Measurements from ENCODE around the gene GPR157.

DNA sequence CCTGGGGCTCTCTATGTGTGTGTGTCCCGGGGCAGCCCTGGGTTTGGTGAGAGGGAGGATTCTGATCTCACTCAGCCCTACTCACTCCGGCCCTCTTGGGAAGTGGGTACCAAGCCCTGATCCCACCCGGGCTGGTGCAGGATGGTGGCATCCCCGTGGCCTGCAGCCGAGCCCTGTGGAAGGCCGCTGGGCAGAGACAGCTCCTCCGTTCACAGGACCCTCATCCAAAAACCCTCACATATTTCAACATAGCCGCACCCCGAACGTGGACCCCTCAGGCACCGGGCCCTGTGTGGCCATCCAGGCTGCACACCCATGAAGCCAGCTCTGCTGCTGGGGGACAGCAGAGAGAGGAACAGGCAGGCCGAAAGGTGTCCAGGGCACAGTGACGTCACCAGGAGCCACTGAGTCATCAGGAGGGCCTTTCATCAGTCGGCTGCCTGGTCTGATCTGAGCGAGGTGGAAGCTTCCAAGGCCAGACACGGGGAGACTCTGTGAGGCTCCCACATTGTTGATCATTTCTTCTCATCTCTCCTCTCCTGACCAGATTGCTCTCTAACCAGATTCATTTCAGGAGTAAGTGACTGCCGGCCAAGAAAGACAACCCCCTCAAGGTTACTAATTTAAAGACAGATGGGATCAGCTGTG is 16.2 kb upstream of the GPR157 start:
- no peak for TF ChIP-seq ZNF225 (CRISPR knock-in tag; IDR thresholded peaks at IDR 0.05)
- no peak for TF ChIP-seq U2AF1 (optimal IDR thresholded peaks at IDR 0.05; ENCODE audit: low read depth, low read length)
- TF ChIP-seq ZNF274 (CRISPR knock-in tag; IDR thresholded peaks at IDR 0.05): no peak
- no peak for TF ChIP-seq ZNF772 (CRISPR knock-in tag; IDR thresholded peaks at IDR 0.05)
- no peak for TF ChIP-seq HOXA9 (CRISPR knock-in tag; IDR thresholded peaks at IDR 0.05; ENCODE audit: borderline replicate concordance)
- peak; percentile 94 for TF ChIP-seq ATF7 (IDR thresholded peaks at IDR 0.05)
- TF ChIP-seq ATF7 (CRISPR knock-in tag; IDR thresholded peaks at IDR 0.05): no peak
- TF ChIP-seq ZNF720 (CRISPR knock-in tag; IDR thresholded peaks at IDR 0.05): no peak

All from HepG2 (cell line).